Measurements from ENCODE around the gene TXLNG.

TXLNG gene

DNA sequence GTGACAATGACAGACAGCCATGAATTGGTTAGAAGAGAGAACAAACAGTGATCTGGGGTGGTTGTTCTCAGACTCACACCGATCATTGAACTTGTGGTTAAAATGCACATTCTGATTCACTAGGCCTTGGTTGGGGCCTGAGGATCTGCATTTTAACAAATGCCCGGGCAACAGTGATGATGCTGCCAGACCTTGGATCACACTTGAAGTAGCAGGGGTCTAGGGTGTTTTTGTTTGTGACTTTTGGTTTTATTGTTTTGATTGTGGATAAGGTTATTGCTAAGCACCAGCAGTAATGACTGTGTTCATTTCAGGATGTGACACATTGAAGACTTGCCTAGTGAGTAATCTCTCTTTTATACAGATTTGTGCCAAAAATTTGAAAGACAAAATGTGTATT lies 36.5 kb downstream of the TXLNG start:
- no peak overlapping the region for H3K4me3 ChIP-seq (ENCODE audit: control insufficient read depth, low read depth, low read length)
- TF ChIP-seq, protein P1, sequence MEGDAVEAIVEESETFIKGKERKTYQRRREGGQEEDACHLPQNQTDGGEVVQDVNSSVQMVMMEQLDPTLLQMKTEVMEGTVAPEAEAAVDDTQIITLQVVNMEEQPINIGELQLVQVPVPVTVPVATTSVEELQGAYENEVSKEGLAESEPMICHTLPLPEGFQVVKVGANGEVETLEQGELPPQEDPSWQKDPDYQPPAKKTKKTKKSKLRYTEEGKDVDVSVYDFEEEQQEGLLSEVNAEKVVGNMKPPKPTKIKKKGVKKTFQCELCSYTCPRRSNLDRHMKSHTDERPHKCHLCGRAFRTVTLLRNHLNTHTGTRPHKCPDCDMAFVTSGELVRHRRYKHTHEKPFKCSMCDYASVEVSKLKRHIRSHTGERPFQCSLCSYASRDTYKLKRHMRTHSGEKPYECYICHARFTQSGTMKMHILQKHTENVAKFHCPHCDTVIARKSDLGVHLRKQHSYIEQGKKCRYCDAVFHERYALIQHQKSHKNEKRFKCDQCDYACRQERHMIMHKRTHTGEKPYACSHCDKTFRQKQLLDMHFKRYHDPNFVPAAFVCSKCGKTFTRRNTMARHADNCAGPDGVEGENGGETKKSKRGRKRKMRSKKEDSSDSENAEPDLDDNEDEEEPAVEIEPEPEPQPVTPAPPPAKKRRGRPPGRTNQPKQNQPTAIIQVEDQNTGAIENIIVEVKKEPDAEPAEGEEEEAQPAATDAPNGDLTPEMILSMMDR (conservative IDR thresholded peaks at IDR 0.05; ENCODE audit: control insufficient read depth, insufficient read depth, low read depth, low read length): no peak
- peak; percentile 85 for DNase-seq (ENCODE audit: low read depth)

DNA sequence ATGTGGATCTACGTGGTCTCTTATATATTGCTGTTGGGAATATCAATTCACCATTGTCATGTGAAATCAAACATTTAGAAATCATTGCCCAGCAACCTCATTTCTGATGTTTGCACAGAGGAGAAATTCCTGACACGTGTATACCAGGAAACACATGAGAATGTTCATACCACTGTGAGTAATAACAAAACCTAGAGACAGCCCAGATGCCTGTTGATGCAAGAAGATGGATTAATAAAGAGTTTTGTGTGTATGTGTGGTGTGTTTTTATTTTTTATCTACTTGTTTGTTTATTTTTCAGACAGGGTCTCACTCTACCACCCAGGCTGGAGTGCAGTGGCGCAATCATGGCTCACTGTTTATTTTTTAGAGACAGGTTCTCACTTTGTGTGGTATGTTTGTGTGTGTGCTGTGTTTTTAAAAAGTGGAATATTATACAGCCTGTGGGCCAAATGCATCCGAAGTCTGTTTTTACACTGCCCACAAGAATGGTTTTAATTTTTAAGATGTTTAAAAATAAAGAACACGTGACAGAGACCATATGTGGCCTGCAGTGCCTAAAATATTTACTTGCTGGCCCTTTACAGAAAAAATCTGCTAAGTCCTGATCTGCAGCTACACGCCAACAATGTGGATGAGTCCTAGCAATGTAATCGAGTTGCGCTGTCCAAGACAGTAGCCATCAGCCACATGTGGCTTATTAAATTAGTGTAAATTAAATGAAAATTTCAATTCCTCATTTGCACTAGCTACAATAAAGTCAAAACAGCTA lies 39.2 kb downstream of the TXLNG start:
- TF ChIP-seq, protein P1 (conservative IDR thresholded peaks at IDR 0.05; ENCODE audit: control insufficient read depth, insufficient read depth, low read depth, low read length): no peak
- H3K4me3 ChIP-seq (ENCODE audit: control insufficient read depth, low read depth, low read length): no peak overlapping the region
- peak; percentile 65 for DNase-seq (ENCODE audit: low read depth)

DNA sequence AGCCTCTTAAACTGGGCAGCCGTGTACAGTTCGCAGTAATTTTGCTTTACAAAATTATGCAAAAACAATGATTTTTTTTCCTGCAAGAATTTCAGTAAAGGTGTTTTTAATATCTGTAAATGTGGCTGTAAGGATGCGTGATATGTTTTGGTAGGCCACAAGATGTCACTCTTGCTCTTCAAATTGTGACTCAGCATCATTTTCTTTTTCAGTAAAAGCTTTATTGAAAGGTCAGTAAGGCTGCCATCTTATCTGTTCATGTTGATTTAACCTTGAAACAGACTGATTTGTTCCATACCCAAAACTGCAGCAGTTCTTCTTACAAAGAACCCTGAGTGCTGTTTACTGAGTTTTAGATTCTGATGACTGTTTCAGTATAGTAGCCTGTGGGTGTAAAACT lies 39.9 kb downstream of the TXLNG start:
- H3K4me3 ChIP-seq (ENCODE audit: control insufficient read depth, low read depth, low read length): no peak overlapping the region
- TF ChIP-seq, protein P1 (conservative IDR thresholded peaks at IDR 0.05; ENCODE audit: control insufficient read depth, insufficient read depth, low read depth, low read length): peak; percentile 67
- DNase-seq (ENCODE audit: low read depth): peak; percentile 77

DNA sequence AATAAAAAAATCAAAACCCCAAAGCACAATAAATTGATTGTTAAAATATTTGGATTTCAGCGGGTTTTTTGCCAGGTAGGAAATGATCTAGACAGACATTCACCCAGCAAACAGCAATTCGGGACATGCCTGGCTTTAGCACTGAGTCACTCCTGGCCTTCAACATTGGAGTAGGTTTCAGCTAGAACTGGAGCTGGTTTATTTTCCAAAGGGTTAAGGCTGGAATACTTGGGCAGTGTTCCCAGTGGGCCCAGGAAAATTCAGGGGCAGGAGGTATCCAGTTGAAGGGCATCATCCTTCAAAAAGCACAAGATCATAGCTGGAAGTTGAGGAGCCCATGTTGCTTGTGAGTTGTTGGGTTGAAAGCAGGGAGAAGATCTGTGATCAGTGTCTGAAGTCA lies 41.0 kb downstream of the TXLNG start:
- no peak overlapping the region for H3K4me3 ChIP-seq (ENCODE audit: control insufficient read depth, low read depth, low read length)
- TF ChIP-seq, protein P1 (conservative IDR thresholded peaks at IDR 0.05; ENCODE audit: control insufficient read depth, insufficient read depth, low read depth, low read length): no peak
- peak; percentile 55 for DNase-seq (ENCODE audit: low read depth)

DNA sequence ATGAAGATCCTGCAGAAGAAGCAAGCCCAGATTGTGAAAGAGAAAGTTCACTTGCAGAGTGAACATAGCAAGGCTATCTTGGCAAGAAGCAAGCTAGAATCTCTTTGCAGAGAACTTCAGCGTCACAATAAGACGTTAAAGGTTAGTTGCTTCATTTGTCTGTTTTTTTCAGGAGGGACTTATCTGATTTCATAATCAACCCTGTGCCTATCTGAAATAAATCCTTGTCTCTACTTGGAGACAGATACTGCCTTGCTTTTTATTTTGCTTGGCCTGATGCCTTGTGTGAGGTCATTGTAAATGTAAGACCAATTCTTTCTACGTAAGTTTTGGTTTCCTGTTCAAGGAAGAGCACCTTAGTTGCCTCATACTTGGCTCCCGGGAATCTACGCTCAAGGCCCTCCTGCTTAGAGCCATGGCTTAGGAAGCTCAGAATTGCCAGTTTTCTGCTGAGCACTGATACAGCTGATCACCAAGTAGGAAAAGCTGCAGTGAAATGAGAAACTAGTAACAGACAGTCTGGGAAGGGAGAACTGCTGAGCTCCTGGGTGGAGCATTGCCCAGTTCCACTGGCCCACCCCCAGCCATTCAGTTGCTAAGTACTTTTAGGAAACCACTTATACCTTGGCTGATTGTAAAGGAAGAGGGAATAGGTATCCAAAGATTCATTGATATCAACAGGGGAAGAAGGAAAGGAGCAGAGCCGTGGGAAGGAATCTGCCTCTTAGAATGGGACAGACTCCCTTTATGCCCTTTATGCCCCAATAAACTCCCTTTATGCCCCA lies 42.0 kb downstream of the TXLNG start:
- DNase-seq (ENCODE audit: low read depth): peak; percentile 91
- TF ChIP-seq, protein P1 (conservative IDR thresholded peaks at IDR 0.05; ENCODE audit: control insufficient read depth, insufficient read depth, low read depth, low read length): no peak

DNA sequence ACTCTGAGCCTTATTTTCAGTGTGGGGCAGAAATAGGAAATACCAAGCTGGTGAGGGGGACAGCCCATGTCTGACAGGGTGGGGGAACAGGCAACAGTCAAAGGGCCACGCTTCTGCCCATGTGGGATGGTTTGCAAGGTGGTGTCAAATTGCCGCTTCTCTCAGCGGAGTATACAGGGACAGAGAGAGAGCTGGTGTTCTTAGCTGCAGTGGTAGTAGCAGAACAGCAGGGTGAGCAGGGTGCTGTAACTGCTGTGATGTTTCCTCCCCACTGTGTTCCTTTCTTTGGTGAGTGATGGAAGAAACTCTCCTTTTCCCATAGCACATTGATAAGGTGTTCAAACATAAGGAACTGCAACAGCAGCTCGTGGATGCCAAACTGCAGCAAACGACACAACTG lies 46.0 kb downstream of the TXLNG start:
- DNase-seq (ENCODE audit: low read depth): no peak
- no peak overlapping the region for H3K4me3 ChIP-seq (ENCODE audit: control insufficient read depth, low read depth, low read length)
- TF ChIP-seq, protein P1 (conservative IDR thresholded peaks at IDR 0.05; ENCODE audit: control insufficient read depth, insufficient read depth, low read depth, low read length): no peak

More for the DNA sequence above, 42.0 kb downstream of the TXLNG start:
- no peak overlapping the region for H3K4me3 ChIP-seq (ENCODE audit: control insufficient read depth, low read depth, low read length)

Measured in fibroblast of mammary gland (primary cell).